Peyer's patch (tissue), 4 donors: ENCODE results near the gene KANSL3.

Source experiments
- CTCF ChIP-seq, 6 experiments: fragments of 450-650 bp in 4 of 6; fragments of 200-600 bp in 2 of 6; sonication (generic) in 1 of 6; IDR thresholded peaks; one replicate each; pipeline ENCODE4 v1.5.1; 2017 to 2019; ENCODE audit warnings: antibody characterized with exemption in 6 of 6, mild to moderate bottlenecking in 3 of 6, moderate library complexity in 1 of 6
- POLR2A ChIP-seq, 2 donors: fragments of 450-650 bp; IDR thresholded peaks; one replicate each; pipeline ENCODE4 v1.5.1; 2017; ENCODE audit warnings: antibody characterized with exemption in 2 of 2, mild to moderate bottlenecking in 2 of 2, moderate library complexity in 2 of 2

GRCh38 chr2:96661324-96661723 is 23.2 kb upstream of the KANSL3 start:
- no peak for TF ChIP-seq CTCF (IDR thresholded peaks at IDR 0.05)
- TF ChIP-seq POLR2A (IDR thresholded peaks at IDR 0.05), result no peak
